Measurements from ENCODE around the gene UCP3.

Gene UCP3

GRCh38 chr11:73977856-73978519 is 30.9 kb downstream of the UCP3 start:
- DNase-seq: no peak

GRCh38 chr11:73976451-73977151 is 32.3 kb downstream of the UCP3 start:
- DNase-seq: no peak

GRCh38 chr11:73975479-73975757 is 33.5 kb downstream of the UCP3 start:
- DNase-seq: no peak

- no peak for DNase-seq
Measured at GRCh38 chr11:73974604-73975478, 34.0 kb downstream of the UCP3 start.

GRCh38 chr11:73972620-73973449 is 36.0 kb downstream of the UCP3 start:
- DNase-seq: no peak

- DNase-seq: no peak
Measured at GRCh38 chr11:73972187-73972586, 36.7 kb downstream of the UCP3 start.

GRCh38 chr11:73971175-73971719 is 37.6 kb downstream of the UCP3 start:
- no peak for DNase-seq

- peak in 2 of 5 experiments; percentile 44 to 50 for DNase-seq
Measured at GRCh38 chr11:73969991-73970800, 38.7 kb downstream of the UCP3 start.

GRCh38 chr11:73969091-73969490 is 39.8 kb downstream of the UCP3 start:
- DNase-seq: no peak

GRCh38 chr11:73968356-73968966 is 40.4 kb downstream of the UCP3 start:
- DNase-seq: no peak

GRCh38 chr11:73965764-73966121 is 43.1 kb downstream of the UCP3 start:
- DNase-seq: no peak

- DNase-seq: no peak
Measured at GRCh38 chr11:73965076-73965763, 43.7 kb downstream of the UCP3 start.

GRCh38 chr11:73963861-73964260 is 45.0 kb downstream of the UCP3 start:
- DNase-seq: no peak

- DNase-seq: no peak
Measured at GRCh38 chr11:73962101-73962705, 46.7 kb downstream of the UCP3 start.

- no peak for DNase-seq
Measured at GRCh38 chr11:73961321-73961720, 47.6 kb downstream of the UCP3 start.

- DNase-seq: no peak
Measured at GRCh38 chr11:73958521-73959141, 50.3 kb downstream of the UCP3 start.

- no peak for DNase-seq
Measured at GRCh38 chr11:73957654-73958361, 51.1 kb downstream of the UCP3 start.

GRCh38 chr11:73956876-73957653 is 51.8 kb downstream of the UCP3 start:
- no peak for DNase-seq
